HepG2 (cell line): Measurements from ENCODE around the gene ZNF239. TPM values are rescaled to one million over a fixed set of nuclear protein-coding genes. Genes with fewer than 3 reads are reported as not detected.
A peak's percentile ranks its signal among the peaks of the same experiment; 100 is the strongest.

ENCODE experiments used
- DMTF1 ChIP-seq: sonication (generic); formaldehyde crosslinking; IDR thresholded peaks from 2 replicates; pipeline ENCODE4 v1.4.0; 2020; ENCODE audit warnings: mild to moderate bottlenecking, missing genetic modification reagents
- ETV6 ChIP-seq: sonication (generic); formaldehyde crosslinking; conservative IDR thresholded peaks from 2 replicates; pipeline ENCODE4 v1.4.0; 2020; ENCODE audit warnings: missing genetic modification reagents
- HHEX ChIP-seq: IDR thresholded peaks from 2 replicates; pipeline ENCODE4 v1.6.1; 2016; ENCODE audit warnings: control low read depth
- MBNL3 ChIP-seq: fragments of 250-450 bp; sonication (Bioruptor Pico); conservative IDR thresholded peaks from 2 replicates; pipeline ENCODE4 v1.8.0; 2022; ENCODE audit warnings: mild to moderate bottlenecking, inconsistent platforms
- MEIS1 ChIP-seq: sonication (generic); formaldehyde crosslinking; IDR thresholded peaks from 2 replicates; pipeline ENCODE4 v1.9.0; 2021; ENCODE audit warnings: mild to moderate bottlenecking, missing genetic modification reagents, moderate library complexity, borderline replicate concordance
- NFAT5 ChIP-seq: sonication (generic); formaldehyde crosslinking; IDR thresholded peaks from 2 replicates; pipeline ENCODE4 v1.4.0; 2020; ENCODE audit warnings: missing genetic modification reagents
- NKX3-1 ChIP-seq: sonication (generic); formaldehyde crosslinking; IDR thresholded peaks from 2 replicates; pipeline ENCODE4 v1.5.0; 2020; ENCODE audit warnings: missing genetic modification reagents
- NR1H2 ChIP-seq: sonication (generic); formaldehyde crosslinking; IDR thresholded peaks from 2 replicates; pipeline ENCODE4 v1.8.1; 2022; ENCODE audit warnings: low read depth, missing genetic modification reagents, borderline replicate concordance
- RBFOX2 ChIP-seq: fragments of 200-400 bp; formaldehyde crosslinking; IDR thresholded peaks from 2 replicates; pipeline ENCODE4 v1.6.1; 2017; ENCODE audit warnings: low read depth, mild to moderate bottlenecking, low read length
- SP2 ChIP-seq: sonication (generic); formaldehyde crosslinking; IDR thresholded peaks from 2 replicates; pipeline ENCODE4 v1.5.1; 2020; ENCODE audit warnings: mild to moderate bottlenecking, missing genetic modification reagents
- SPEN ChIP-seq: sonication (generic); formaldehyde crosslinking; IDR thresholded peaks from 2 replicates; pipeline ENCODE4 v1.5.1; 2020; ENCODE audit warnings: low read depth, mild to moderate bottlenecking, missing genetic modification reagents
- ZNF782 ChIP-seq: sonication (generic); formaldehyde crosslinking; IDR thresholded peaks from 2 replicates; pipeline ENCODE4 v1.4.0; 2020; ENCODE audit warnings: missing genetic modification reagents, mild to moderate bottlenecking, borderline replicate concordance
- polyA plus RNA-seq, 8 experiments: library from polyadenylated mRNA; depleted of rRNA in 3 of 8; stranded (reverse) in 7 of 8; unstranded in 1 of 8; fragments of >200 nt; fragmentation: Illumina TruSeq in 4 of 8; extraction: Trizol in 4 of 8; gene quantifications; 2 replicates each; pipeline versions ENCODE4 v1.2.1 to v1.2.3, GENCODE V29; 2011 to 2016; ENCODE audit warnings: low read depth in 4 of 8, missing spikeins in 1 of 8, mixed read lengths in 1 of 8; ENCODE audit not compliant: insufficient read depth in 1 of 8
- total RNA-seq, 5 experiments: library from RNA; depleted of rRNA; stranded (reverse); fragments of >200 nt; fragmentation: Illumina TruSeq; extraction: Trizol; gene quantifications; 2 replicates each; pipeline ENCODE4 v1.2.3, GENCODE V29; 2016; ENCODE audit warnings: low read depth in 1 of 5
- TF ChIP-seq, protein P1 (sequence below): sonication (generic); formaldehyde crosslinking; IDR thresholded peaks from 2 replicates; pipeline ENCODE4 v1.4.0; 2020; ENCODE audit warnings: mild to moderate bottlenecking, missing genetic modification reagents, borderline replicate concordance
- TF ChIP-seq, protein P2 (sequence below): sonication (generic); formaldehyde crosslinking; IDR thresholded peaks from 2 replicates; pipeline ENCODE4 v1.5.1; 2020; ENCODE audit warnings: missing genetic modification reagents, mild to moderate bottlenecking, borderline replicate concordance
- TF ChIP-seq, protein P3 (sequence below): sonication (generic); formaldehyde crosslinking; IDR thresholded peaks from 2 replicates; pipeline ENCODE4 v1.5.0; 2020; ENCODE audit warnings: mild to moderate bottlenecking, missing genetic modification reagents, borderline replicate concordance

The ZNF239 gene
- total and polyA plus RNA-seq, 2 of the 13 experiments (the other 11 are each of a cell fraction or from before 2014, with no cell fraction given) = 0.05 TPM; not detected in 1

- TF ChIP-seq, protein P1, sequence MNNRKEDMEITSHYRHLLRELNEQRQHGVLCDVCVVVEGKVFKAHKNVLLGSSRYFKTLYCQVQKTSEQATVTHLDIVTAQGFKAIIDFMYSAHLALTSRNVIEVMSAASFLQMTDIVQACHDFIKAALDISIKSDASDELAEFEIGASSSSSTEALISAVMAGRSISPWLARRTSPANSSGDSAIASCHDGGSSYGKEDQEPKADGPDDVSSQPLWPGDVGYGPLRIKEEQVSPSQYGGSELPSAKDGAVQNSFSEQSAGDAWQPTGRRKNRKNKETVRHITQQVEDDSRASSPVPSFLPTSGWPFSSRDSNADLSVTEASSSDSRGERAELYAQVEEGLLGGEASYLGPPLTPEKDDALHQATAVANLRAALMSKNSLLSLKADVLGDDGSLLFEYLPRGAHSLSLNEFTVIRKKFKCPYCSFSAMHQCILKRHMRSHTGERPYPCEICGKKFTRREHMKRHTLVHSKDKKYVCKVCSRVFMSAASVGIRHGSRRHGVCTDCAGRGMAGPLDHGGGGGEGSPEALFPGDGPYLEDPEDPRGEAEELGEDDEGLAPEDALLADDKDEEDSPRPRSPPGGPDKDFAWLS = no peak
- TF ChIP-seq NFAT5 (CRISPR knock-in tag) (no peak), RBFOX2 (peak; percentile 86), HHEX (CRISPR knock-in tag) (no peak), MBNL3 (CRISPR knock-in tag) (no peak), MEIS1 (CRISPR knock-in tag) (0 out of 2 replicates have a peak, but pooled peaks have one; percentile 37), NR1H2 (no peak; the same call in 1 of the 2 replicates), NKX3-1 (CRISPR knock-in tag) (no peak), SPEN (peak; percentile 55), DMTF1 (CRISPR knock-in tag) (no peak), ZNF782 (0 out of 2 replicates have a peak, but pooled peaks have one; percentile 57), ETV6 (CRISPR knock-in tag) (0 out of 2 replicates have a peak, but pooled peaks have one; percentile 24), SP2 (peak; percentile 43; the same call in 1 of the 2 replicates)
- TF ChIP-seq, protein P2, sequence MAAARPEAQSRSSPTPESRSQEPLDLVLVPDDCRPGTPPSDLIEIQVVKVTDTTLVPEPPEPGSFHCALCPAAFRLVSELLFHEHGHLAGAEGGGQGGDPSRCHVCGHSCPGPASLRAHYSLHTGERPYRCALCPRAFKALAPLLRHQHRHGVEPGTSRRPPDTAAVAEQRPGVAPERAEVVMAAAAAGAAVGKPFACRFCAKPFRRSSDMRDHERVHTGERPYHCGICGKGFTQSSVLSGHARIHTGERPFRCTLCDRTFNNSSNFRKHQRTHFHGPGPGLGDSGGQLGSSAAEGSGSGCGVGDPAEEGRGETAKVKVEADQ (CRISPR knock-in tag) = peak; percentile 25; the same call in 1 of the 2 replicates
- TF ChIP-seq, protein P3, sequence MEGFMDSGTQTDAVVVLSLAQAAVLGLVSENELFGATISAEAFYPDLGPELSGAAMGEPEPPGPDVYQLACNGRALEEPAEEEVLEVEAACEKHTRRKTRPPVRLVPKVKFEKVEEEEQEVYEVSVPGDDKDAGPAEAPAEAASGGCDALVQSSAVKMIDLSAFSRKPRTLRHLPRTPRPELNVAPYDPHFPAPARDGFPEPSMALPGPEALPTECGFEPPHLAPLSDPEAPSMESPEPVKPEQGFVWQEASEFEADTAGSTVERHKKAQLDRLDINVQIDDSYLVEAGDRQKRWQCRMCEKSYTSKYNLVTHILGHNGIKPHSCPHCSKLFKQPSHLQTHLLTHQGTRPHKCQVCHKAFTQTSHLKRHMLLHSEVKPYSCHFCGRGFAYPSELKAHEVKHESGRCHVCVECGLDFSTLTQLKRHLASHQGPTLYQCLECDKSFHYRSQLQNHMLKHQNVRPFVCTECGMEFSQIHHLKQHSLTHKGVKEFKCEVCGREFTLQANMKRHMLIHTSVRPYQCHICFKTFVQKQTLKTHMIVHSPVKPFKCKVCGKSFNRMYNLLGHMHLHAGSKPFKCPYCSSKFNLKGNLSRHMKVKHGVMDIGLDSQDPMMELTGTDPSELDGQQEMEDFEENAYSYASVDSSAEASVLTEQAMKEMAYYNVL (CRISPR knock-in tag) = peak; percentile 49; the same call in 1 of the 2 replicates
Observed at GRCh38 chr10:43606323-43607198, 32.1 kb upstream of the ZNF239 start, which contains the start of gene ZNF485 (continued).
